ENCODE measurements around the gene FOXP1. TPM values are rescaled to one million over a fixed set of nuclear protein-coding genes. Genes with fewer than 3 reads are reported as not detected.

FOXP1 gene
- total and polyA plus RNA-seq, 7 experiments from 2014 or later, result 104 to 537 (median 444) TPM

DNA sequence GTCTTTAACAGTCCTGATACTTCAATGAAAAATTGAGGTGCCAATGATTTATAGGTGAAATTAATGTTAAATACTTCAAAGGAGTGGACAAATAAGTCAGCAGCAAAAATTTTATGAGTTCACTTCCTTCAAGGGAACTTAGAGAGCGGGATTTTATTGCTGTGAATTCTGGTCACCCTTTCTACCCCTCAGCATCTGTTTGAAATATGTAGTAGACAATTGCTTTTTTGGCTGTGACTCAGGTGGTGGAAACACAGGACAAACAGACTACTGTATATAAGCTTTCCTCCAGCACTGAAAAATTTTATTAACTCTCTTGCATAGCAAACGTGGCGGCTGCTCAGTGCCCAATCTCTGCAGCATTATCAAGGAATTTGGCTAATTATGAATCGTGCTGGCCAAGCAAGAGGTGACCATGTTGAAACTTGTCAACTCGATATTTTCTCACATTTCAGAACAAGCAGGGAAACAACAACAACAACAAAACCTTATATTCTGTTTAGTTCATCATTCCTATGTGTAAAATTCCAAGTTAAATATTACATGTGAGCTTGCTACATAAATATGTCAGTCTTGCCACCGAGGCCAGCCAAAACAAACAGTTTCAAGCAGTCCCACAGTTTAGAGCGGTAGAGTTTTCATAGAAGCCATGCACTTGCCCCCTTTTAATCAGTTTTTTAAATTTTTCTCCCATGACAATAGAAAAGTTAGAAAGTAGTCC, 420.2 kb downstream of the FOXP1 start:
- peaks cover 0 to 14% of the 10 kb centered on the region in 2 donors for H3K4me1 ChIP-seq (ENCODE audit: control insufficient read depth in 2 of 2, insufficient read depth in 2 of 2, low read length in 2 of 2)
- Mint-ChIP-seq H3K4me1 (peaks cover 6 to 78% (median 70%) of the 10 kb centered on the region in 7 donors), H3K4me3 (peak overlapping the region in 2 of 10 donors; percentile 15 to 25), H3K27ac (peak overlapping the region in 6 of 9 donors; percentile 20 to 88 (median 61)), H3K9me3 (peaks cover 0 to 12% (median 2%) of the 10 kb centered on the region in 11 donors), H3K27me3 (no peaks in the 10 kb centered on the region), H3K36me3 (peaks cover 18 to 78% (median 57%) of the 10 kb centered on the region in 5 donors)
- ChIA-PET CTCF (interaction anchor here (0.9 kb wide), 1 partner anchor 13 kb away, joined by 3 read pairs; no protein-coding TSS in a partner anchor), POLR2A (no interaction called here)
- no peaks in the 10 kb centered on the region for H3K27me3 ChIP-seq (ENCODE audit: control insufficient read depth in 2 of 2, insufficient read depth in 2 of 2, low read length in 2 of 2)
- H3K36me3 ChIP-seq (ENCODE audit: control insufficient read depth in 2 of 3, insufficient read depth in 3 of 3, low read length in 3 of 3), result peaks cover 3 to 19% (median 4%) of the 10 kb centered on the region in 3 experiments
- no peak for DNase-seq
- H3K9me3 ChIP-seq (ENCODE audit: control insufficient read depth in 2 of 3, low read length in 3 of 3), result no peaks in the 10 kb centered on the region
- ATAC-seq, result no peak
- H3K4me3 ChIP-seq (ENCODE audit: low read length), result no peak overlapping the region
- intact Hi-C loops (cut with micrococcal nuclease), result no loop called here
- H3K27ac ChIP-seq (ENCODE audit: low read depth, low read length), result no peak overlapping the region

DNA sequence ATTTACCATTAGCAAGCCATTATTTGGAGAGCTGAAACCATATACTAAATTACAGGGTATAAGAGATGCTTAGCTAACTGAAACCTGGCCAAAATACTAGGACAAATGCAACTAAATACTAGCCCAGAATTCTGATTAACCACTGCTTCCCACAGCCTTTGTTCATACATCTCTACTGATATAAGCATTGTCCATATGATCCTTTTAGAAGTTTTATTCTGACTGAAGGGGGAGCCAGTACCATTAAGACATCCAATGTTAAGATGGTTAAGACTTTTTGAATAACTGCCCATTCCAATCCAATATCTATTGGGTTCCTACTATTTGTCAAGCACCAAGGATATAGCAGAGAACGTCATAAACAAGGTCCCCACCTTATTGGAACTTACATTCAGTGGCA, 421.3 kb downstream of the FOXP1 start:
- Mint-ChIP-seq H3K4me3 (peak overlapping the region in 2 of 10 donors; percentile 4 to 25), H3K4me1 (peaks cover 6 to 90% (median 82%) of the 10 kb centered on the region in 7 donors), H3K36me3 (peaks cover 18 to 77% (median 57%) of the 10 kb centered on the region in 5 donors), H3K9me3 (peaks cover 0 to 12% (median 3%) of the 10 kb centered on the region in 11 donors), H3K27me3 (no peaks in the 10 kb centered on the region), H3K27ac (peak overlapping the region in 7 of 9 donors; percentile 5 to 79 (median 49))
- Histone ChIP-seq H3K9me3 (ENCODE audit: control insufficient read depth in 2 of 3, low read length in 3 of 3) (no peaks in the 10 kb centered on the region), H3K36me3 (ENCODE audit: control insufficient read depth in 2 of 3, insufficient read depth in 3 of 3, low read length in 3 of 3) (peaks cover 3 to 18% (median 4%) of the 10 kb centered on the region in 3 experiments), H3K4me3 (ENCODE audit: low read length) (no peak overlapping the region), H3K4me1 (ENCODE audit: control insufficient read depth in 2 of 2, insufficient read depth in 2 of 2, low read length in 2 of 2) (peaks cover 0 to 16% of the 10 kb centered on the region in 2 donors), H3K27me3 (ENCODE audit: control insufficient read depth in 2 of 2, insufficient read depth in 2 of 2, low read length in 2 of 2) (no peaks in the 10 kb centered on the region), H3K27ac (ENCODE audit: low read depth, low read length) (no peak overlapping the region)
- ChIA-PET POLR2A (interaction anchor here (0.6 to 1.3 kb wide), 2 partner anchors 31 to 162 kb away, joined by 3 to 6 read pairs; no protein-coding TSS in a partner anchor), CTCF (interaction anchor here (0.9 kb wide), 1 partner anchor 347 kb away, joined by 3 read pairs; no protein-coding TSS in a partner anchor)
- ATAC-seq (no peak), DNase-seq (no peak)
- intact Hi-C loops (cut with micrococcal nuclease), result loop anchor here in 1 of 2 donors (1.0 kb wide), 1 partner anchor 9 kb away; no protein-coding TSS in a partner anchor

DNA sequence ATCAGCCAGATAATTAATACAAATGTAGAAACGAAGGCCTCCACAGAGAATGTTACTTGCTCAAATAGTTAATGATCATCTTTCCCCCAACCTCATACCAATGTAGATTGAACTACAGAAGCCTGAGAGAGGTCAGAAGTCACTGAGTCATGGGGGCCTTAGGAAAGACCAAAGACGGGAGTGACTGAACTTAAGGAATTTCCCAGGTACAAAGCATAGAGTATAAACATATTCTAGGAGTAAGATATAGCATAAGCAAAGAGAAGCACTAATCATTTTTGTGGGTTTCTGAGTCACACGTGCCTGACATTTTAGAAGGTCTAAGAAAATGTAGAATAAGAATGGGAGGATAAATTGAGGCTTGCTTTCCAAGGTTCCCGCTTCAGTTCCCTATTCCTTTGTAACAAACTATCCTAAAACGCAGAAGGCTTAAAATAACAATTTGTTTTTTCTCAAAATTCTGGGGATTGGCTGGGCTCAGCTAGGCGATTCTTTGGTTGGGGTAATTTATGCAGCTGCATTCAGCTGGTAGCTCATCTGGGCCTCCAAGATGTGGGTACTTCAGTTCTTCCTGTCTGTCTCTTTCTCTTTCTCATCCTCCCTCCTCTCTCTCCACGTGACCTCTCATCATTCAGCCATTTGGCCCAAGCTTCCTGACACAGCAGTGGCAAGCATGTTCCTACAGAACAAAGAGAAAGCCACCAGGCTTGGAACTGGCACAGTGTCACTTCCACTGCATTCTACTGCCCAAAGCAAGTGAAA, 422.6 kb downstream of the FOXP1 start:
- Histone ChIP-seq H3K27me3 (ENCODE audit: control insufficient read depth in 2 of 2, insufficient read depth in 2 of 2, low read length in 2 of 2) (no peaks in the 10 kb centered on the region), H3K36me3 (ENCODE audit: control insufficient read depth in 2 of 3, insufficient read depth in 3 of 3, low read length in 3 of 3) (peaks cover 0 to 6% (median under 1%) of the 10 kb centered on the region in 3 experiments), H3K4me1 (ENCODE audit: control insufficient read depth in 2 of 2, insufficient read depth in 2 of 2, low read length in 2 of 2) (peaks cover 0 to 23% of the 10 kb centered on the region in 2 donors), H3K9me3 (ENCODE audit: control insufficient read depth in 2 of 3, low read length in 3 of 3) (no peaks in the 10 kb centered on the region), H3K27ac (ENCODE audit: low read depth, low read length) (no peak overlapping the region), H3K4me3 (ENCODE audit: low read length) (no peak overlapping the region)
- H3K4me3 Mint-ChIP-seq, result peak overlapping the region in 6 of 10 donors; percentile 5 to 69 (median 27)
- POLR2A ChIA-PET, result interaction anchor here (1.3 kb wide), 1 partner anchor 29 kb away, joined by 6 read pairs; no protein-coding TSS in a partner anchor
- peaks cover 13 to 76% (median 57%) of the 10 kb centered on the region in 5 donors for H3K36me3 Mint-ChIP-seq
- ATAC-seq (no peak), DNase-seq (no peak)
- H3K9me3 Mint-ChIP-seq, result peaks cover 0 to 12% (median 2%) of the 10 kb centered on the region in 11 donors
- H3K27me3 Mint-ChIP-seq, result no peaks in the 10 kb centered on the region
- intact Hi-C loops (cut with micrococcal nuclease), result loop anchor here in 1 of 2 donors (2.0 kb wide), 1 partner anchor 30 kb away; no protein-coding TSS in a partner anchor
- CTCF ChIA-PET, result no interaction called here
- peaks cover 6 to 92% (median 85%) of the 10 kb centered on the region in 7 donors for H3K4me1 Mint-ChIP-seq
- H3K27ac Mint-ChIP-seq, result peak overlapping the region in 8 of 9 donors; percentile 26 to 87 (median 72)

GRCh38 chr3:71156062-71156665, 427.4 kb downstream of the FOXP1 start:
- Histone ChIP-seq H3K36me3 (ENCODE audit: control insufficient read depth in 2 of 3, insufficient read depth in 3 of 3, low read length in 3 of 3) (peaks cover 0 to 6% (median 0%) of the 10 kb centered on the region in 3 experiments), H3K27ac (ENCODE audit: low read depth, low read length) (no peak overlapping the region), H3K9me3 (ENCODE audit: control insufficient read depth in 2 of 3, low read length in 3 of 3) (no peaks in the 10 kb centered on the region), H3K27me3 (ENCODE audit: control insufficient read depth in 2 of 2, insufficient read depth in 2 of 2, low read length in 2 of 2) (no peaks in the 10 kb centered on the region), H3K4me1 (ENCODE audit: control insufficient read depth in 2 of 2, insufficient read depth in 2 of 2, low read length in 2 of 2) (peaks cover 0 to 32% of the 10 kb centered on the region in 2 donors), H3K4me3 (ENCODE audit: low read length) (no peak overlapping the region)
- intact Hi-C loops (cut with micrococcal nuclease), result no loop called here
- DNase-seq, result no peak
- CTCF ChIA-PET, result no interaction called here
- no peak for ATAC-seq
- peaks cover 0 to 8% (median under 1%) of the 10 kb centered on the region in 11 donors for H3K9me3 Mint-ChIP-seq
- peak overlapping the region in 5 of 10 donors; percentile 1 to 53 (median 17) for H3K4me3 Mint-ChIP-seq
- H3K27ac Mint-ChIP-seq, result peak overlapping the region in 8 of 9 donors; percentile 75 to 93 (median 88)
- POLR2A ChIA-PET, result interaction anchor here (1.9 kb wide), 1 partner anchor 15 kb away, joined by 4 read pairs; no protein-coding TSS in a partner anchor
- H3K36me3 Mint-ChIP-seq, result peaks cover 6 to 63% (median 28%) of the 10 kb centered on the region in 5 donors
- no peaks in the 10 kb centered on the region for H3K27me3 Mint-ChIP-seq
- peaks cover 2 to 97% (median 90%) of the 10 kb centered on the region in 7 donors for H3K4me1 Mint-ChIP-seq

DNA sequence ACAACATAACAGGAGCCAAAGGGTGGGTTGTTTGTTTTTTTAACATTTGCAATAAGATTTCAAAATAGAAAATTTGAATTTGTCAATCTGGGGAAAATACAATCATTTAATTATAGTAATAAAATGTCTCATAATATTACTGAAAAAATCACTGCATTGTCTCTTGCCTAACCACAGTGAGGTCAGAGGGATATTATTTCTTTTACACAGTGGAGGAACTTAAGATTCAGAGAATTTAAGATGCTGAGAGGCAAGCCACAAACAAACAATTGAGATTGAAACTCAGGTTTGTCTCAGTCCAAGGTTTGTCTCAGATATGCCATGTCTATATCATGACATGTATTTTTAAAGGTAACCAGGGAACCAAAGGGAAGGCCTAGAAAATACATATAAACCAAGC, 428.7 kb downstream of the FOXP1 start:
- Mint-ChIP-seq H3K4me1 (peaks cover 12 to 98% (median 92%) of the 10 kb centered on the region in 7 donors), H3K4me3 (no peak overlapping the region), H3K27me3 (peaks cover 0 to 2% (median 0%) of the 10 kb centered on the region in 5 donors), H3K27ac (peak overlapping the region in 8 of 9 donors; percentile 21 to 93 (median 80)), H3K36me3 (peaks cover 5 to 52% (median 22%) of the 10 kb centered on the region in 5 donors), H3K9me3 (peaks cover 0 to 1% (median 0%) of the 10 kb centered on the region in 11 donors)
- CTCF ChIA-PET, result no interaction called here
- ATAC-seq (no peak), DNase-seq (no peak)
- peaks cover 0 to 41% of the 10 kb centered on the region in 2 donors for H3K4me1 ChIP-seq (ENCODE audit: control insufficient read depth in 2 of 2, insufficient read depth in 2 of 2, low read length in 2 of 2)
- H3K4me3 ChIP-seq (ENCODE audit: low read length), result no peak overlapping the region
- H3K9me3 ChIP-seq (ENCODE audit: control insufficient read depth in 2 of 3, low read length in 3 of 3), result no peaks in the 10 kb centered on the region
- H3K27me3 ChIP-seq (ENCODE audit: control insufficient read depth in 2 of 2, insufficient read depth in 2 of 2, low read length in 2 of 2), result no peaks in the 10 kb centered on the region
- intact Hi-C loops (cut with micrococcal nuclease), result loop anchor here in 1 of 2 donors (5.0 kb wide), 1 partner anchor 357 kb away; no protein-coding TSS in a partner anchor
- POLR2A ChIA-PET, result interaction anchor here (1.9 kb wide), 1 partner anchor 14 kb away, joined by 4 read pairs; no protein-coding TSS in a partner anchor
- H3K36me3 ChIP-seq (ENCODE audit: control insufficient read depth in 2 of 3, insufficient read depth in 3 of 3, low read length in 3 of 3), result peaks cover 0 to 6% (median 0%) of the 10 kb centered on the region in 3 experiments
- no peak overlapping the region for H3K27ac ChIP-seq (ENCODE audit: low read depth, low read length)

Measured in naive thymus-derived CD4-positive, alpha-beta T cell (primary cell).